Activated CD8-positive, alpha-beta T cell treated with anti-CD3 and anti-CD28 coated beads, Interleukin-2, amount 10 ng/mL, durations not matched to agents 7 days and 5 days (primary cell): Measurements from ENCODE around the gene PARD6G. TPM values are rescaled to one million over a fixed set of nuclear protein-coding genes. Genes with fewer than 3 reads are reported as not detected.
A peak's percentile ranks its signal among the peaks of the same experiment; 100 is the strongest.

Source experiments
- ATAC-seq: fragments of 150-1000 bp; cut with Tn5 transposase; one replicate; pipeline ENCODE4 v1.10.0; 2021; ENCODE audit warnings: moderate library complexity
- CTCF ChIA-PET: fragments of 350-600 bp; sonication (Branson Sonifier 250); formaldehyde crosslinking; loops from one replicate; lab custom pipeline; 2021; ENCODE audit warnings: antibody characterized with exemption; lab: Charles Lee
- POLR2A ChIA-PET: fragments of 350-600 bp; sonication (Branson Sonifier 250); formaldehyde crosslinking; loops from one replicate; lab custom pipeline; 2021; ENCODE audit warnings: antibody characterized with exemption; lab: Charles Lee
- DNase-seq: peaks from one replicate; pipeline ENCODE4 v3.0.0-alpha.2; 2020
- H3K27ac Mint-ChIP-seq: one replicate; pipeline ENCODE4 v1.8.0; 2021; ENCODE audit warnings: mild to moderate bottlenecking, mixed read lengths
- H3K27me3 Mint-ChIP-seq: one replicate; pipeline ENCODE4 v1.8.0; 2021; ENCODE audit warnings: low read depth, mixed read lengths
- H3K36me3 Mint-ChIP-seq: one replicate; pipeline ENCODE4 v1.8.0; 2021; ENCODE audit warnings: low read depth, mixed read lengths
- H3K4me1 Mint-ChIP-seq: one replicate; pipeline ENCODE4 v1.8.0; 2021; ENCODE audit warnings: low read depth, mixed read lengths
- H3K4me3 Mint-ChIP-seq: one replicate; pipeline ENCODE4 v1.8.0; 2021; ENCODE audit warnings: mild to moderate bottlenecking, mixed read lengths
- H3K9me3 Mint-ChIP-seq: one replicate; pipeline ENCODE4 v1.8.0; 2022; ENCODE audit warnings: mixed read lengths; ENCODE audit not compliant: insufficient read depth
- total RNA-seq, 2 experiments: library from RNA; stranded (reverse); gene quantifications; one replicate each; pipeline ENCODE4 v1.2.3, GENCODE V29; 2021

Gene PARD6G
- total RNA-seq, 2 experiments from 2014 or later = 0.18 TPM; not detected in 1

DNA sequence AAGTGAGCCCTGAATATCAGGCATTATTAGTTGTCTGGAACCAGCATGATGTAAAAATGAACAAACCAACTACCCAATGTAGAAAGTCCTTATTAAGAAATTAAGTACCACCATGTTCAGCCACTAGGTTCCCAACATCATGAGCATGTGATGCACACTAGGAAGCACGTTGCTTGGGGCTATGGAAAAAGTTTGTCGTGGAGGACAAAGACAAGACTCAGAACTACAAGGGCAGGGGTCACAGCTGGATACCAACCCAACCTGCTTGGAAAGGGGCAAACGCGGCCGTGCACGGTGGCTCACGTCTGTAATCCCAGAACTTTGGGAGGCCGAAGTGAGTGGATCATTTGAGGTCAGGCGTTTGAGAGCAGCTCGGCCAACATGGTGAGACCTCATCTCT lies 74.3 kb downstream of the PARD6G start:
- Mint-ChIP-seq H3K36me3 (no peaks in the 10 kb centered on the region), H3K27ac (no peak overlapping the region), H3K4me1 (peaks cover 18% of the 10 kb centered on the region), H3K27me3 (peaks cover 31% of the 10 kb centered on the region), H3K9me3 (no peaks in the 10 kb centered on the region), H3K4me3 (no peak overlapping the region)
- ChIA-PET CTCF (no interaction called here), POLR2A (no interaction called here)
- DNase-seq (no peak), ATAC-seq (no peak)

DNA sequence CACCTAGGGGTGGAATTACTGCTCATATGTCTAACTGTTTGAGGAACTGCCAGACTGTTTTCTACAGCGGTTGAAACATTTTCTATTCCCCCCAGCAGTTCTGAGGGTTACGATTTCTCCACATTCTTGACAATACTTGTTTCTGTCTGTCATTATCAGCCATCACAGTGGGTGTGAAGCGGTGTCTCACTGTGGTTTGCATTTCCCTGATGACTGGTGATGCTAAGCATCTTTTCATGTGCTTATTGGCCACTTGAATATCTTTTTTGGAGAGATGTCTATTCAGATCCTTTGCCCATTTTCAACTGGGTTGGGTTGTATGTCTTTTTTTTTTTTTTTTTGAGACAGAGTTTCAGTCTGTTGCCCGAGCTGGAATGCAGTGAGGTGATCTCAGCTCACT lies 75.3 kb downstream of the PARD6G start:
- no peak overlapping the region for H3K27ac Mint-ChIP-seq
- POLR2A ChIA-PET = no interaction called here
- H3K36me3 Mint-ChIP-seq = no peaks in the 10 kb centered on the region
- no peak overlapping the region for H3K4me3 Mint-ChIP-seq
- peaks cover 28% of the 10 kb centered on the region for H3K27me3 Mint-ChIP-seq
- no peak for DNase-seq
- no peaks in the 10 kb centered on the region for H3K9me3 Mint-ChIP-seq
- peaks cover 23% of the 10 kb centered on the region for H3K4me1 Mint-ChIP-seq
- CTCF ChIA-PET = interaction anchor here (2.0 kb wide), 1 partner anchor 88 kb away, joined by 8 read pairs; no protein-coding TSS in a partner anchor
- ATAC-seq = no peak

DNA sequence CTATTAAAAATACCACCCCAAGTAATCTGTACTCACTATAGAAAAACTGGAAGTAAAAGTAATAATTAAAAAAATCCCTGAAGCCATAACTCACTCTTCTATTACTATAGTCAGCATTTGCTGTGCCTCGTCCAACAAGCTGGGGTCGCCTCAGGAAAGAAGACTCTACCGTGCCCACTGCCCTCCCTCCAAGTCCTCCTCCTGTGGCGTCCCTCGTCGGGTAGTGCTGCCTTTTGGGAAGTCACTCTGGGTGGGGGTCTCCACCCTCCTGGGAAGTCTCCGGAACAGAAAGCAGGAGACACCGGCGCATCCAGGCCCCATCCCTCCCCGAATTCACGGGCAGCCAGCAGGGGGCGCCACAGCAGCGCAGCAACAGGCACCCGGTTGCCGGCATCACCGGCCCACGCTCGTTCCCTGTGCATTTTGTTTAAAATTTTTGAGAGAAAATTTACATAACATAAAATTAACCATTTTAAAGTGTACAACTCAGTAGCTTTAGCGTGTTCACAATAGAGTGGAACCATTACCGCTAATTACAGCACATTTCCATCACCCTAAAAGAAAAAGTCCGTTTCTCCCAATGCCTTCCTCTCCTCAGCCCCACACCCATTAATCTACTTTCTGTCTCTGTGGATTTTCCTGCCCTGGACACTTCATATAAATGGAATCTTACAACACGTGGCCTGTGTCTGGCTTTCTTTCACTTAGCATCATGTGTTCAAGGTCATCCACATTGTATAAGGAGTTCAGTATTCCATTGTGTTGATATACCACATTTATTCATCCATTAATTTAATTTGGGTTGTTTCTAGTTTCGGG lies 76.1 kb downstream of the PARD6G start:
- POLR2A ChIA-PET = no interaction called here
- no peak overlapping the region for H3K4me3 Mint-ChIP-seq
- H3K36me3 Mint-ChIP-seq = no peaks in the 10 kb centered on the region
- ATAC-seq = no peak
- H3K4me1 Mint-ChIP-seq = peaks cover 20% of the 10 kb centered on the region
- no peak overlapping the region for H3K27ac Mint-ChIP-seq
- CTCF ChIA-PET = interaction anchor here (0.6 to 2.7 kb wide), 12 partner anchors 10 to 89 kb away, joined by 3 to 16 read pairs (median 4); no protein-coding TSS in a partner anchor
- peak; percentile 66 for DNase-seq
- no peaks in the 10 kb centered on the region for H3K9me3 Mint-ChIP-seq
- peaks cover 26% of the 10 kb centered on the region for H3K27me3 Mint-ChIP-seq

DNA sequence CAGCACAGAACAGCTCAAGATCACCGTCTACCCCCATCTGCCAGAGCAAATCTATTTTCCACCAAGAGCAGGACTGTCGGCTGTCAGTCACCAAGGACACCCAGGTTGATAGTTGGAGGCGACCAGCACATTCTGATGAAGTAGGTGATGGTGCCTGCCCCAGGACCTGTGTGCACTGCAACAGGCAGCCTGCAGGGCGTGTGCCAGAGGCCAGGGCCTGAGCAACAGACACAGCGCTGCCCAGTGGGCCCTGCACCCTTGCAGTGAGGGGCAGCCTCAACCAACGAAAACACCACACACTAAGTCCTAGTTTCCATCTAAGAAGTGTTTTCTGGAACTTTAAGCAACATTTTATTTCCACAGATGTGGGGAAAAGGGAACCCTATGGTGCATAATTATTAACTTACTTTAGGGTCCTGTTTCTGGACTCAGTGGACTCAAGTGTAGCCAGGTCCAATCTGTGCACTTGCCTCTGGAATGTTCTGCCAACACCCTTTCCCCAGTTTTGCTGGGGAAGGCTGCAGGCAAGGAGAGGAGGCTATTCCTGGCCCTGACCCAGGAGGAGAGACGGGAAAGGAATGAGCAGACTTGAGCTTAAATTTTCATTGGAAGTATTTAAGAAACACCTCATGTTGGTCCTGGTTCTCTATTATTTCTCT lies 76.8 kb downstream of the PARD6G start:
- POLR2A ChIA-PET = no interaction called here
- Mint-ChIP-seq H3K27ac (no peak overlapping the region), H3K27me3 (peaks cover 24% of the 10 kb centered on the region), H3K4me3 (no peak overlapping the region), H3K9me3 (no peaks in the 10 kb centered on the region), H3K36me3 (no peaks in the 10 kb centered on the region), H3K4me1 (peaks cover 13% of the 10 kb centered on the region)
- CTCF ChIA-PET = interaction anchor here (0.6 to 2.7 kb wide), 13 partner anchors 10 to 345 kb away, joined by 3 to 16 read pairs (median 3); no protein-coding TSS in a partner anchor
- no peak for DNase-seq
- ATAC-seq = no peak

DNA sequence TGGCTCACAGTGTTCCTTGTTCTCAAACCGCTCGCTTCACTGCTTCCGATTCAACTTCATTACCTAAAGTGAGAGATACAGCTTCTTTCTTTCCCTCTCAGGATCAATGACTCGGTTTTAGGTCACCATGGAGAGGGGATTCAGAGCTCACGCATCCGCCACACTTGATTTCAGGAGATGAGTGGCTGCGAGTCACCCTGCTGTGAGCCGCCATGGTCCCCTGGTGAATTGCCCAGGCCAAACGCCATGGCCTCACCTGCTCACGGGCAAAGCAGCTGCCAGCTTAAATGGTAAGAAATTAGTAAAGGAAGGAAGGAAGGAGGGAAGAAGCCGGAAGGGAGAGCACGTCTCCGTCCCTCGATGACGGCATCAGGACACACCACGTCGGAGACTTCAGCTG lies 77.7 kb downstream of the PARD6G start:
- peaks cover 5% of the 10 kb centered on the region for H3K4me1 Mint-ChIP-seq
- ATAC-seq (no peak), DNase-seq (no peak)
- H3K36me3 Mint-ChIP-seq = no peaks in the 10 kb centered on the region
- H3K27me3 Mint-ChIP-seq = peaks cover 19% of the 10 kb centered on the region
- no peak overlapping the region for H3K4me3 Mint-ChIP-seq
- CTCF ChIA-PET = interaction anchor here (0.6 to 2.7 kb wide), 2 partner anchors 11 to 344 kb away, joined by 3 to 16 read pairs; no protein-coding TSS in a partner anchor
- peaks cover 7% of the 10 kb centered on the region for H3K9me3 Mint-ChIP-seq
- POLR2A ChIA-PET = no interaction called here
- H3K27ac Mint-ChIP-seq = no peak overlapping the region

DNA sequence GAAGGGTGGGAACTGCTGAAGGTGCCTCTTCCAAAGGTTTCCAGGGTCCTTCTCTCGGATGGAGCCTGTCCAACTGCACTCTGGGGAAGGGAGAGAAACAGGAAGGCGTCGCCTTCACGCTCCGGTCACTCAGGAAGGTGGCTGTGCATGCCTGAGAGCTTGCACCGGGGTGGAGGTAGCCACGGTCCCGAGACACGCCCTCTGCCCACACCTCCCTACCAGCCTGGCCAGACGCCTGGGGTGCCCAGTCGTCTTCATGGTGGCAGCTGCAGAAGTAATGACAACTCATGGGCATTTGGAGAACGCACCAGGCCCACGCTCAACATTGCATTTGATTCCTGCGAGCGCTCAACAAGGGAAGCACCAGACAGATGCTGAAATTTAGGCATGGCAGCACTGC lies 78.3 kb downstream of the PARD6G start:
- H3K27ac Mint-ChIP-seq = no peak overlapping the region
- peaks cover 19% of the 10 kb centered on the region for H3K27me3 Mint-ChIP-seq
- H3K4me1 Mint-ChIP-seq = peaks cover 5% of the 10 kb centered on the region
- POLR2A ChIA-PET = no interaction called here
- peaks cover 11% of the 10 kb centered on the region for H3K9me3 Mint-ChIP-seq
- H3K36me3 Mint-ChIP-seq = no peaks in the 10 kb centered on the region
- CTCF ChIA-PET = interaction anchor here (2.0 kb wide), 1 partner anchor 11 kb away, joined by 14 read pairs; no protein-coding TSS in a partner anchor
- no peak overlapping the region for H3K4me3 Mint-ChIP-seq
- no peak for DNase-seq
- no peak for ATAC-seq

DNA sequence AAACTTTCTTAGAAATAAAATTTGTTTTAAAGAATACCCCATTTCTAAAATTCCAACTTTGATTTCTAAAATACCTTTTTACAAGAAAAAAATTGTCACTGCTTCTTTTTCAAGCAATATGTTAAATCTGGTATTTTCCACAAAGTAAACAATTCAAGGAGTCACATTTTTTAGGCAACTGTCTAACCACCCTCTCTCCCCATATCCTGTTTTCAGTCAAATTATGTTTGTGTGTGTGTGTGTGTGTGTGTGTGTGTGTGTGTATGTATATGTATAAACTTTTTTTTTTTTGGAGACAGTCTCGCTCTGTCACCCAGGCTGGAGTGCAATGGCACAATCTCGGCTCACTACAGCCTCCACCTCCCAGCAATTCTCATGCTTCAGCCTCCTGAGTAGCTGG lies 79.0 kb downstream of the PARD6G start:
- H3K27ac Mint-ChIP-seq = no peak overlapping the region
- H3K4me3 Mint-ChIP-seq = no peak overlapping the region
- POLR2A ChIA-PET = no interaction called here
- H3K4me1 Mint-ChIP-seq = peaks cover 5% of the 10 kb centered on the region
- no peaks in the 10 kb centered on the region for H3K36me3 Mint-ChIP-seq
- peaks cover 11% of the 10 kb centered on the region for H3K9me3 Mint-ChIP-seq
- peaks cover 19% of the 10 kb centered on the region for H3K27me3 Mint-ChIP-seq
- DNase-seq = no peak
- CTCF ChIA-PET = interaction anchor here (1.5 to 2.0 kb wide), 2 partner anchors 10 to 88 kb away, joined by 5 to 14 read pairs; no protein-coding TSS in a partner anchor
- ATAC-seq = no peak

DNA sequence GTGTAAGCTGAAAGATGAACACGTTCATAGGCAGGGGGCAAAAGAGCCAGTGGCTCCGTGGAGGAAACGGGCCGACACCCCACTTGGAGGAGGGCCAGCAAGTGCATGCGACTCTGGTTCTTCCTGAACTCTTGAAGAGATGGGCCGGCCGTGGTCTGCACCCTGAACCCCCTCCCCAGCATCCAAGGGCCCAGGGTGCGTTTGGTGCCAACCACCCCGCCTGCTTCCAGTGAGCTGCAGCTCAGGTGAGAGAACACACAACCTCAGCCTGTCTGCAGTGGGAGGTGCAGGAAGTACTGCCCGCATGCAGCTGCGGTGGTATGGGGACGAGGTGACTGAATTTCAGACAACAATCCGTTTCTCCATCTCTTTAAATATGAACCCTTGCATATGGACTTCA lies 79.4 kb downstream of the PARD6G start:
- Mint-ChIP-seq H3K4me3 (no peak overlapping the region), H3K27me3 (peaks cover 16% of the 10 kb centered on the region), H3K36me3 (no peaks in the 10 kb centered on the region), H3K9me3 (peaks cover 11% of the 10 kb centered on the region), H3K4me1 (peaks cover 5% of the 10 kb centered on the region), H3K27ac (no peak overlapping the region)
- DNase-seq = peak; percentile 41
- CTCF ChIA-PET = interaction anchor here (0.7 to 2.0 kb wide), 3 partner anchors 10 to 89 kb away, joined by 3 to 14 read pairs (median 5); no protein-coding TSS in a partner anchor
- ATAC-seq = peak; percentile 60
- POLR2A ChIA-PET = no interaction called here

DNA sequence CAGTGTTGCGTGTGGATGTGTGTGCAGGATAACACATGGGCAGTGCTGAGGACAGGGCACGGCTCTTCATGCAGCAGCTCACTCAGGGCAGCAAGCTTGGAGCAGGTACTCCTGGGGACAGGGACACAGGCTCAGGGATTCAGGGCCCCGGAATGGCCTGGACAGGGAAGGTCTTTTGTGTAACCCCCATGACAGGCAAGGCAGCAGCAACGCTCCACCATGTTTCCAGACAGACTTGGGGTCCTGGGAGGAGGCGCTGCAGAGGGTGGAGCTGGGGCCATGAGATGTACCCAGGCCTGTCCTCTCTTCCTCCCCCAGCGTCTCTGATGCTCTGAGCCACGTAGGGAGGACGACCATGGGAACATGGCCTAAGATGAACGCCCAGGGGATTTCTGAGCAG lies 80.0 kb downstream of the PARD6G start:
- DNase-seq (no peak), ATAC-seq (no peak)
- ChIA-PET POLR2A (no interaction called here), CTCF (interaction anchor here (0.7 to 2.0 kb wide), 3 partner anchors 9 to 90 kb away, joined by 3 to 14 read pairs (median 5); no protein-coding TSS in a partner anchor)
- Mint-ChIP-seq H3K4me1 (peaks cover 5% of the 10 kb centered on the region), H3K9me3 (peaks cover 11% of the 10 kb centered on the region), H3K27me3 (peaks cover 11% of the 10 kb centered on the region), H3K4me3 (no peak overlapping the region), H3K36me3 (no peaks in the 10 kb centered on the region), H3K27ac (no peak overlapping the region)

DNA sequence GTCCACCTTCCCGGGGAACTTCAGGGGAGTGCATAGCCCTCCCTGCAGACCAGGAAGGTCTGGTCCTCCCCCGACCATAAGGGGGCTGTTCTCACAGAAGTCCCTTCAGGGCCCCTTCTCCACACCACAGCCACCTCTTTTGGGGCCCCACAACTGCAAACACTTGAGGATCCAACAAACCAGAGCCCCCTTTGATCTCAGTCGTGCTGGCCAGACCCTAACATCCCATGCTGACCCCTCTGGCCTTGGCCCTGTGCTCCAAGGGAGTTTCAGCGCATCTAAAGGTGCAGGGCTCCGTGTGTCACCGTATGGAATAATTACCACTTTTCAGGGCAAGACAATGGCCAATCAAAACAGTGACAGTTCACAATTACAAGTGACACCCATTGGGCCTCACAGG lies 80.6 kb downstream of the PARD6G start:
- Mint-ChIP-seq H3K27ac (no peak overlapping the region), H3K4me3 (no peak overlapping the region), H3K9me3 (peaks cover 11% of the 10 kb centered on the region), H3K36me3 (no peaks in the 10 kb centered on the region), H3K27me3 (peaks cover 7% of the 10 kb centered on the region), H3K4me1 (peaks cover 5% of the 10 kb centered on the region)
- ATAC-seq = no peak
- POLR2A ChIA-PET = no interaction called here
- DNase-seq = no peak
- CTCF ChIA-PET = no interaction called here

DNA sequence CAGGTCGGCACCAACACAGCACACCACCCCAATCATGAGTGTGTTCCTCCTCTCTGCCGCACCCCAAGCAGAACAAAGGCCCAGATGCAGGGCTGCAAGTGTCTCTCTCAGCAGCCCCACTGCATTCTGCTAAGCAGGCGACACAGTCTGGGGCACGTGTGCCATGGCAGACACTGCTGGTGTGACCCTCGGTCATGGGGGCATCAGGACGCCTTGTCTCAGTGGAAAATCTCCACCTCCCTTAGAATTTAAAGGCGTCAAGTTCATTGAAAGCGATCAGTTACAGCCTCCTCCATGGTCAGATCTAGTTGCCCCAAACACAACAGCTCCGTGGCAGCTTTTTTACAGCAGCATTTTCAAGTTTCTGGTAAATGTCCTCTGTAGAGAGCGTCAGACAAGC lies 81.1 kb downstream of the PARD6G start:
- CTCF ChIA-PET = no interaction called here

More for the DNA sequence above, 81.1 kb downstream of the PARD6G start:
- ATAC-seq (no peak), DNase-seq (no peak)
- H3K36me3 Mint-ChIP-seq = no peaks in the 10 kb centered on the region
- H3K4me1 Mint-ChIP-seq = peaks cover 5% of the 10 kb centered on the region
- peaks cover 11% of the 10 kb centered on the region for H3K9me3 Mint-ChIP-seq
- H3K4me3 Mint-ChIP-seq = no peak overlapping the region
- no peak overlapping the region for H3K27ac Mint-ChIP-seq
- H3K27me3 Mint-ChIP-seq = peaks cover 3% of the 10 kb centered on the region
- POLR2A ChIA-PET = no interaction called here
